22Rv1 (cell line): Measurements from ENCODE around the gene ABCA1.
"Not testable (repeated sequence)": the region's sequence is repeated elsewhere in the genome, so short reads cannot be mapped to it uniquely, and the experiment has no call there.

Experiments used
- H3K27ac ChIP-seq: fragments of 450-650 bp; 2 replicates; pipeline ENCODE4 v1.5.1; 2017
- CTCF ChIP-seq: fragments of 450-650 bp; IDR thresholded peaks from 2 replicates; pipeline ENCODE4 v1.5.1; 2017; ENCODE audit warnings: mild to moderate bottlenecking
- ZFX ChIP-seq: fragments of 450-650 bp; IDR thresholded peaks from 2 replicates; pipeline ENCODE4 v1.6.1; 2017; ENCODE audit warnings: antibody characterized with exemption, borderline replicate concordance

Gene ABCA1

DNA sequence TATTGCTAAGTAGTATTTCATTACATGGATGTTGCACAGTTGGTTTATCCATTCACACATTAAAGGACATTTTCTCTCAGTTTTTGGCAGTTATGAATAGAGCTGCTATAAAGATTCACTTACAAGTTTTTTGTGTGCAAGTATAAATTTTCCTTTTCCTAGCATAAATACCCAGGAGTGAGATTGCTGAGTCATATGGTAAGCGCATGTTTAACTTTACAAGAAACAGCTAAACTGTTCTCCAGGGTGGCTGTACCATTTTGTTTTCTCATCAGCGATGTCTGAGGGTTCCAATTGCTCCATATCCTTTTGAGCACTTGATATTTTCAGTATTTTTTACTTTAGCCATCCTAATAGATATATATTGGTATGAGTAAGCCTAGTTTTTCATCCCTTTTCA lies 16.4 kb upstream of the ABCA1 start:
- no peak overlapping the region for H3K27ac ChIP-seq
- TF ChIP-seq ZFX (no peak), CTCF (no peak)

DNA sequence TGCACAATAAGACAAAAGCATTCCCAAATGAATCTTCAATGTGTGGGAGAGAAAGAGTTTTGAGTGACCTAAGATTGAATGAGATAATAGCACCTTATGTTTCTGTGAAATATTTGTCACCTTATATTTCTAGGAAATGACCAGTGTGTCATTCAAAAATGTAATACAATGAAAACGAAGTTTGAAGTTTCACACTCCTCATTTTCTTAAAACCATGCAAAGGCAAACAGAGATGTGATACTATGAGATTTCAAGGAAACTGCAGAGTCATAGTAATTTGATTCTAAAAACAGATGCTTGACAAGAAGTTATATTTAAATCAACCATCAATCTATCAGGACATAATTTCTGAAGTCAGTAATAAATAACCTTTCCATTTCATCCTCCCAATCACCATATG lies 13.6 kb upstream of the ABCA1 start:
- no peak overlapping the region for H3K27ac ChIP-seq
- TF ChIP-seq ZFX = no peak
- TF ChIP-seq CTCF = no peak

- H3K27ac ChIP-seq = no peak overlapping the region
- TF ChIP-seq ZFX (no peak), CTCF (no peak)
These were observed 8.3 kb upstream of the ABCA1 start for GRCh38 chr9:104936291-104936690.

- H3K27ac ChIP-seq = not testable (repeated sequence)
These were observed 7.5 kb upstream of the ABCA1 start for GRCh38 chr9:104935501-104935810.

DNA sequence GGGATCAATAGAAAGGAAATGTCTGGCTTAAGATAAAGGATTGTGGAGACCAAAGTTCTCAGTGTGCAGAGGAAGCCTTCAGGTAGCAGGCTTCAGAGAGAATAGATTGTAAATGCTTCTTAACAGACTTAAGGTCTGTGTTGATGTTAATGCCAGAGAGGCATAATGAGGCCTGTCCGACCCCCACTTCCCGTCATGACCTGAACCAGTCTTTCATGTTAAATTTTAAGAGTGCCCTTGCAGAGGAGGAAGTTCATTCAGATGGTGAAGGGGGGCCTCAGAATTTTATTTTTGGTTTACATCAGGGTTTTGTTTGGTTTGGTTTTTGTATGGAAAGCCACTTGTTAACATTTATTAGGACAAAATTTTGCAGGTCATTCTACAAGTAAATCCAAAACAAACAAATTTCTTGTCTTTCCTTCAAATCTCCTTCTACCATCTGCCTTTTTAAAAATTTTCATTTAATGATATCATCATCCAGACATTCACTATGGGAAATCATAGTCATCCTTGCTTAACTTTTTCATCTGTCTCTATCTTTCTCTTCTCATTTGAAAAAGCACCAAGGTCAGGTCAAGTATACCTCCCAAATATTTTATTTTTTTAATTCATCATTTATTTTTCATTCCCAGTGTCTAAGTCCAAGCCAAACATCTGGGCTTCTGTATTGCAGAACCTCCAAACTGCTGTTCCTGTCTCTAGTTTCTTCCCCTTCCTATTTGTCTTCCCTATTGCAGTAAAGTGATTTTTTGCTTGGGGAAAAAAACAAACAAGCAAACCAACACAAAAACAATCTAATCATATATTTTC lies 6.9 kb upstream of the ABCA1 start:
- TF ChIP-seq CTCF (no peak), ZFX (no peak)
- no peak overlapping the region for H3K27ac ChIP-seq

DNA sequence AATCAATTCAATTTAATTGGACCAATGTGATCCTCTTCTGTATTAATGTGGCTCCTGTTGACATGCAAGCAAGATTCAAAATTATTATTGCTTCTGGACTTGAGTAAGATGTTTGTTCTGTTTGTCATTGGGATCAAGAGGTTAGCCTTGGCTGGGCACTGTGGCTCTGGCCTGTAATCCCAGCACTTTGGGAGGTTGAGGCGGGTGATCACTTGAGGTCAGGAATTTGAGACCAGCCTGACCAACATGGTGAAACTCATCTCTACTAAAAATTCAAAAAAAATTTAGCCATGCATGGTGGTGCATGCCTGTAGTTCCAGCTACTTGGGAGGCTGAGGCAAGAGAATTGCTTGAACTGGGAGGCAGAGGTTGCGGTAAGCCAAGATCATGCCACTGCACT lies 5.1 kb upstream of the ABCA1 start:
- H3K27ac ChIP-seq = not testable (repeated sequence)

DNA sequence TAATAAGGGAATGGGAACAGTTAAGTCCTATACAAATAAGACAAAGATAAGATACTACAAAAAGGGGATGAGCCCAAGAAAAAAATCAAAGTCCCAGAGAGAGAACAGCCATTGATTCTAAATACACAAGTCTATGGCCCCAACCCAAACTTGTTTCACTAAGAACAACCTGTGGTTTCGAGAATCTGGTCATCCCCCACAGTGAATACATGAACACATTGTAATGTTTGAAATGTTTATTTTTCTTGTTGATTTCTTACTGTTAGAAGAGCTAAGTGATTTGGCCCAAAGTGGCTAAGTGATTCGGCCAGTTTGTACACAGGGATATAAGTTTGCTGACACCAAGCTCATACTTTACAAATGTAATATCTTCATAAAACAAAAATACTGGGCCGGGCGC lies 3.3 kb upstream of the ABCA1 start:
- H3K27ac ChIP-seq = no peak overlapping the region
- TF ChIP-seq CTCF = no peak
- no peak for TF ChIP-seq ZFX

GRCh38 chr9:104927216-104927911 lies 591 bp downstream of the ABCA1 start:
- TF ChIP-seq CTCF (no peak), ZFX (no peak)
- H3K27ac ChIP-seq = no peak overlapping the region
